ENCODE measurements around the gene YPEL1. TPM values are rescaled to one million over a fixed set of nuclear protein-coding genes. Genes with fewer than 3 reads are reported as not detected.
A peak's percentile ranks its signal among the peaks of the same experiment; 100 is the strongest.

Gene YPEL1
- total RNA-seq, 4 donors from 2014 or later: 1.5 to 5.1 (median 2.4) TPM

DNA sequence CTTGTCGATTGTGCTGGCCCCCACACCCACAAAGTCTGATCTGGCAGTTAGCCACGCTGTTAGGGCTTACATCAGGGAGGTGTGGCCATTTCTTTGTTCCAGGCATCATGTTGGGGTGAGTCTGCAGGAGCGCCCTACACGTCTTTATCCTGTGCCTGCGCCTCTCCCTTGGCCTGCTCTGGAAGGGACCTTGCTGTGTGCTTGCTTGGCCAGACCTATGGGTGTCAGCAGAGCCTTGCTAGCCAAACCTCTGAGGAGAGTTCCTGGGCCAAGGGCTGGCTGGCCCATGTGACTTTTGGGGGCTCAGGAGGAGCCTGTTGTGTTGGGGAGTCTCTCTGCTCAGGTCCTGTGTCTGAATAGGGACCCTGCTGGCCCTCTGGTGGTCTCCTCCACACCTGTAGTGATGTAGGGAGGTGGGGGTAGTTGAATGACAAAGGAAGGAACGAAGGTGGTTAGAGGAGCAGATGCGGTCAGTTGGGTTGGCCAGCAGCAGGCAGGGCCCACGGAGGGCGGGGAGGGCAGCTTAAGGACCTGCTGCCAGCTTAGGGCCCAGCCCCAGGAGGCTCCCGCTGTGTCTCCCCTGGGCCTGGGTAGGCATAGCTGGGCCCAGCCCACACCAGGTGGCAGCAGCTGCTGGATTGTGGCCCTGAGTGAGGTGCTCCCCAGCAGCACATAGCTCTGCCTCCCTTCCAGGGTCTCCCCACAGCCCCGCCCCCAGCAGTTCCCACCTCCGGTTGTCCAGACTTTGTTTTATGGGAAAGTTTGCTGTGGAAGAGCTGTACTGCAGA is 61.9 kb downstream of the YPEL1 start:
- Histone ChIP-seq H3K4me1 (no peaks in the 10 kb centered on the region), H3K9me3 (no peaks in the 10 kb centered on the region), H3K27me3 (no peaks in the 10 kb centered on the region), H3K36me3 (peaks cover 79% of the 10 kb centered on the region), H3K4me3 (no peak overlapping the region), H3K27ac (no peak overlapping the region)
- TF ChIP-seq POLR2A (IDR thresholded peaks at IDR 0.05) (no peak), EP300 (IDR thresholded peaks at IDR 0.05) (no peak), POLR2AphosphoS5 (IDR thresholded peaks at IDR 0.05) (no peak)
- DNase-seq (ENCODE audit: low spot score in 2 of 2): no peak
- 84% methylated on average over 12 of the region's 12 CpGs for WGBS

DNA sequence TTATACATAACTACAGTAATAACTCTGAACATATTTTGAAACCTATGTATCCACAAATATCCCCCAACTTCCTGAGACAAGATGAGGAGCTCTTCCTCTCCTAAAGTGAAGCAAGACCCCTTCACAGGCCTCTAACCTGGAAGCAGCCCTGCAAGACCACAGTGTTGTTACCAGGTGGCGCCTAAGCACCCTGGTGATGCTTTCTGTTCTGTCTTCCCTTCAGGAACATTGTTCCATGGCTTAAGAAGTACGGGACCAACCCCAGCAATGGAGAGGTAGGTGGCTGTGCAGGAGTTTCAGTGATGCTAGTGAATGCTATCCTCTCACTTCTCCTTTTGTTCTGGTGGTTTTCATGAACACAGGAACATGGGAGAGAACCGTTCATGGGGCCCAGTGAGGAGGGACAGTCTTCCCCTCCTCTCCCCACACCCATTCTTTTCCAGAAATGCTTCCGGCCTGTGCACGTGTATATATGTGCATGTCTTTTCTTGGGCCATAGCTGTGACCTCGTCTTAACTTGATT is 63.4 kb downstream of the YPEL1 start:
- DNase-seq (ENCODE audit: low spot score in 2 of 2): no peak

GRCh38 chr22:21669026-21669425 is 66.6 kb downstream of the YPEL1 start:
- Histone ChIP-seq H3K4me3 (no peak overlapping the region), H3K9me3 (no peaks in the 10 kb centered on the region), H3K4me1 (peaks cover 8% of the 10 kb centered on the region), H3K36me3 (peaks cover 38% of the 10 kb centered on the region), H3K27ac (no peak overlapping the region), H3K27me3 (no peaks in the 10 kb centered on the region)
- 78% methylated on average over 9 of the region's 9 CpGs for WGBS
- no peak for TF ChIP-seq POLR2A (IDR thresholded peaks at IDR 0.05)
- no peak for TF ChIP-seq EP300 (IDR thresholded peaks at IDR 0.05)
- no peak for TF ChIP-seq POLR2AphosphoS5 (IDR thresholded peaks at IDR 0.05)
- no peak for TF ChIP-seq CTCF (IDR thresholded peaks at IDR 0.05)
- no peak for DNase-seq (ENCODE audit: low spot score in 2 of 2)

More for the DNA sequence above, 63.4 kb downstream of the YPEL1 start:
- Histone ChIP-seq H3K9me3 (no peaks in the 10 kb centered on the region), H3K4me1 (no peaks in the 10 kb centered on the region), H3K36me3 (peaks cover 66% of the 10 kb centered on the region), H3K27me3 (no peaks in the 10 kb centered on the region), H3K27ac (no peak overlapping the region), H3K4me3 (no peak overlapping the region)
- TF ChIP-seq POLR2A (IDR thresholded peaks at IDR 0.05): no peak
- no peak for TF ChIP-seq CTCF (IDR thresholded peaks at IDR 0.05)
- no peak for TF ChIP-seq EP300 (IDR thresholded peaks at IDR 0.05)
- TF ChIP-seq POLR2AphosphoS5 (IDR thresholded peaks at IDR 0.05): no peak
- 83% methylated on average over 6 of the region's 6 CpGs for WGBS

DNA sequence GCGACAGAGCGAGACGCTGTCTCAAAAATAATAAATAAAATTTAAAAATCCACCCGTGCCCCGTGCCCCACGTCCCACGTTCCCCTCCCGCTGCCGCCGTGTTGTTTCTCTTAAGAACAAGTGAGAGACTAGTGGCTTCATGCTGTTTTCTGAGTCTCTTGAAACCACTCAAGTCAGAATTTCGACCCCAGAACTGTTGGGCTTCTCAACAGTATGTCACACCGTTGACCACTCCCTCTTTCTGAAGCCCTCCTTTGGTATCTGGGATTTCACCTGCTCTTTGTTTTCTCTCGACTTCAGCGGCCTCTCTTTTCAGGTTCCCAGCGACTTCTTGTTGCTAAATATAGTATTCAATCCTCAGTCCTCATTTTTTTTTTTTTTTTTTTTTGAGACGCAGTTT is 68.8 kb downstream of the YPEL1 start:
- DNase-seq (ENCODE audit: low spot score in 2 of 2): no peak
- TF ChIP-seq EP300 (IDR thresholded peaks at IDR 0.05) (no peak), POLR2AphosphoS5 (IDR thresholded peaks at IDR 0.05) (no peak), CTCF (IDR thresholded peaks at IDR 0.05) (no peak), POLR2A (IDR thresholded peaks at IDR 0.05) (no peak)
- 39% methylated on average over 16 of the region's 16 CpGs for WGBS
- H3K4me3 ChIP-seq: peak overlapping the region; percentile 78
- H3K9me3 ChIP-seq: no peaks in the 10 kb centered on the region
- peak overlapping the region; percentile 92 for H3K27ac ChIP-seq
- peaks cover 15% of the 10 kb centered on the region for H3K36me3 ChIP-seq
- H3K27me3 ChIP-seq: no peaks in the 10 kb centered on the region
- H3K4me1 ChIP-seq: peaks cover 8% of the 10 kb centered on the region

DNA sequence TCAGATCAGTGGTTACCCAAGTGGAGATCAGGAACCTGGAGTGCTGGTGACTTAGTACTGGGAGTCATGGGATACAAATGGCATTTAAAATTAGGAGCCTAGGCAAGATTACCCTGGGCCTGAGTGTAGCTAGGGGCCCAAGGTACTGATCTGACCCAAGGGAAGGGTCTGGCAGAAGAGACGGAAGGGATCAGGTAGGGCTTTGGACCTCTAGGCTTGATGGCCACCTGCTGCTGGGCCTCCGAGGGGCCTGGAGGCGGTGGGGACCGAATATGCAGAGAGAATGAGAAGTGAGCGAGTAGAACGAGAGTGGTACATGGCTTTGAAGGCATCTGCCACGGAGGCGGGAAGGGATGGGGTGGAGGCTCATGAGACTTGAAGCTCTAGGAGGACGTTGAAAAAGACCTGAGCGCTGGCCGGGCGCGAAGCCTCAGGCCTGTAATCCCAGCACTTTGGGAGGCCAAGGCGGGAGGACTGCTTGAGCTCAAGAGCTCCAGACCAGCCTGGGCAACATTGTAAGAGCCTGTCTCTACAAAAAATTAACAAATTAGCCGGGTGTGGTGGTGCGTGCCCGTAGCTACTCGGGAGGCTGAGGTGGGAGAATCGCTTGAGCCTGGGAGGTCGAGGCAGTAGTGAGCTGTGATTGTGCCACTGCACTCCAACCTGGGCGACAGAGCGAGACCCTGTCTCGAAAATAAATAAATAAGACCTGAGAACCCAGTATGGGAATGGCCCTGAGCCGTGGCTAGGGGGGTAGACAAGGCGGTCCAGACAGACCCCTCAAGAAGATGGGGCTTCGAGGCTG is 70.3 kb downstream of the YPEL1 start:
- Histone ChIP-seq H3K36me3 (no peaks in the 10 kb centered on the region), H3K4me3 (peak overlapping the region; percentile 78), H3K9me3 (no peaks in the 10 kb centered on the region), H3K27ac (peak overlapping the region; percentile 92), H3K27me3 (no peaks in the 10 kb centered on the region), H3K4me1 (peaks cover 8% of the 10 kb centered on the region)
- WGBS: 76% methylated on average over 26 of the region's 26 CpGs
- no peak for DNase-seq (ENCODE audit: low spot score in 2 of 2)
- TF ChIP-seq POLR2AphosphoS5 (IDR thresholded peaks at IDR 0.05): no peak

GRCh38 chr22:21663738-21664137 is 71.9 kb downstream of the YPEL1 start:
- Histone ChIP-seq H3K4me3 (no peak overlapping the region), H3K27ac (no peak overlapping the region), H3K4me1 (peaks cover 8% of the 10 kb centered on the region), H3K27me3 (no peaks in the 10 kb centered on the region), H3K36me3 (no peaks in the 10 kb centered on the region), H3K9me3 (no peaks in the 10 kb centered on the region)
- TF ChIP-seq POLR2AphosphoS5 (IDR thresholded peaks at IDR 0.05): no peak
- no peak for TF ChIP-seq EP300 (IDR thresholded peaks at IDR 0.05)
- no peak for TF ChIP-seq CTCF (IDR thresholded peaks at IDR 0.05)
- no peak for TF ChIP-seq POLR2A (IDR thresholded peaks at IDR 0.05)
- 96% methylated on average over 2 of the region's 2 CpGs for WGBS
- DNase-seq (ENCODE audit: low spot score in 2 of 2): no peak

Data from suprapubic skin (tissue), 4 donors.